ENCODE data around the gene STX12.

Gene STX12

GRCh38 chr1:27741121-27741520 is 31.9 kb upstream of the STX12 start:
- H4K20me1 ChIP-seq (ENCODE audit: insufficient read depth, low read length, poor library complexity, severe bottlenecking) = no peaks in the 10 kb centered on the region
- TF ChIP-seq EZH2phosphoT487 (IDR thresholded peaks at IDR 0.05; ENCODE audit: borderline replicate concordance) (no peak), CTCF (conservative IDR thresholded peaks at IDR 0.05; ENCODE audit: low read length) (no peak)
- H3K9me3 ChIP-seq (ENCODE audit: insufficient read depth, low read depth, low read length) = no peaks in the 10 kb centered on the region
- no peak overlapping the region for H3K4me3 ChIP-seq (ENCODE audit: low read length, poor library complexity, severe bottlenecking)
- H3F3A ChIP-seq (ENCODE audit: low read depth) = no peaks in the 10 kb centered on the region
- no peak overlapping the region for H3K9ac ChIP-seq (ENCODE audit: low read depth, low read length, poor library complexity, severe bottlenecking)
- H3K27me3 ChIP-seq (ENCODE audit: insufficient read depth, low read length, poor library complexity, severe bottlenecking) = no peaks in the 10 kb centered on the region
- no peaks in the 10 kb centered on the region for H3K9me2 ChIP-seq (replicated peaks; ENCODE audit: low read depth, low read length)
- H2AFZ ChIP-seq (ENCODE audit: low read length) = no peak overlapping the region
- H3K79me2 ChIP-seq (ENCODE audit: insufficient read depth, low read length) = no peaks in the 10 kb centered on the region
- H3K36me3 ChIP-seq (ENCODE audit: insufficient read depth, low read length) = no peaks in the 10 kb centered on the region; the same call in 1 of the 2 replicates
- no peaks in the 10 kb centered on the region for H3K4me1 ChIP-seq (ENCODE audit: insufficient read depth, low read length, poor library complexity, severe bottlenecking)
- H3K4me2 ChIP-seq (ENCODE audit: low read depth, low read length, poor library complexity, severe bottlenecking) = no peak overlapping the region

- Histone ChIP-seq H3K27me3 (ENCODE audit: insufficient read depth, low read length, poor library complexity, severe bottlenecking) (no peaks in the 10 kb centered on the region), H3F3A (ENCODE audit: low read depth) (no peaks in the 10 kb centered on the region), H3K9me2 (replicated peaks; ENCODE audit: low read depth, low read length) (no peaks in the 10 kb centered on the region), H4K20me1 (ENCODE audit: insufficient read depth, low read length, poor library complexity, severe bottlenecking) (no peaks in the 10 kb centered on the region), H3K9ac (ENCODE audit: low read depth, low read length, poor library complexity, severe bottlenecking) (no peak overlapping the region), H3K9me3 (ENCODE audit: insufficient read depth, low read depth, low read length) (no peaks in the 10 kb centered on the region), H3K4me1 (ENCODE audit: insufficient read depth, low read length, poor library complexity, severe bottlenecking) (no peaks in the 10 kb centered on the region), H3K36me3 (ENCODE audit: insufficient read depth, low read length) (peaks cover 7% of the 10 kb centered on the region; the same call in 1 of the 2 replicates), H3K4me3 (ENCODE audit: low read length, poor library complexity, severe bottlenecking) (no peak overlapping the region), H2AFZ (ENCODE audit: low read length) (no peak overlapping the region), H3K4me2 (ENCODE audit: low read depth, low read length, poor library complexity, severe bottlenecking) (no peak overlapping the region), H3K79me2 (ENCODE audit: insufficient read depth, low read length) (no peaks in the 10 kb centered on the region)
- TF ChIP-seq EZH2phosphoT487 (IDR thresholded peaks at IDR 0.05; ENCODE audit: borderline replicate concordance) (no peak), CTCF (conservative IDR thresholded peaks at IDR 0.05; ENCODE audit: low read length) (no peak; the same call in 1 of the 2 replicates)
These were observed 28.5 kb upstream of the STX12 start for GRCh38 chr1:27744556-27744955.

GRCh38 chr1:27745466-27745865 is 27.6 kb upstream of the STX12 start:
- no peak overlapping the region for H3K9ac ChIP-seq (ENCODE audit: low read depth, low read length, poor library complexity, severe bottlenecking)
- no peaks in the 10 kb centered on the region for H4K20me1 ChIP-seq (ENCODE audit: insufficient read depth, low read length, poor library complexity, severe bottlenecking)
- TF ChIP-seq EZH2phosphoT487 (IDR thresholded peaks at IDR 0.05; ENCODE audit: borderline replicate concordance) (no peak), CTCF (conservative IDR thresholded peaks at IDR 0.05; ENCODE audit: low read length) (no peak)
- H3K36me3 ChIP-seq (ENCODE audit: insufficient read depth, low read length) = peaks cover 16% of the 10 kb centered on the region; the same call in 1 of the 2 replicates
- H3K4me3 ChIP-seq (ENCODE audit: low read length, poor library complexity, severe bottlenecking) = no peak overlapping the region
- H3F3A ChIP-seq (ENCODE audit: low read depth) = no peaks in the 10 kb centered on the region
- no peaks in the 10 kb centered on the region for H3K4me1 ChIP-seq (ENCODE audit: insufficient read depth, low read length, poor library complexity, severe bottlenecking)
- no peaks in the 10 kb centered on the region for H3K9me2 ChIP-seq (replicated peaks; ENCODE audit: low read depth, low read length)
- no peaks in the 10 kb centered on the region for H3K79me2 ChIP-seq (ENCODE audit: insufficient read depth, low read length)
- no peaks in the 10 kb centered on the region for H3K27me3 ChIP-seq (ENCODE audit: insufficient read depth, low read length, poor library complexity, severe bottlenecking)
- no peak overlapping the region for H2AFZ ChIP-seq (ENCODE audit: low read length)
- H3K9me3 ChIP-seq (ENCODE audit: insufficient read depth, low read depth, low read length) = no peaks in the 10 kb centered on the region
- H3K4me2 ChIP-seq (ENCODE audit: low read depth, low read length, poor library complexity, severe bottlenecking) = no peak overlapping the region
